ENCODE data around the gene CRYL1.

DNA sequence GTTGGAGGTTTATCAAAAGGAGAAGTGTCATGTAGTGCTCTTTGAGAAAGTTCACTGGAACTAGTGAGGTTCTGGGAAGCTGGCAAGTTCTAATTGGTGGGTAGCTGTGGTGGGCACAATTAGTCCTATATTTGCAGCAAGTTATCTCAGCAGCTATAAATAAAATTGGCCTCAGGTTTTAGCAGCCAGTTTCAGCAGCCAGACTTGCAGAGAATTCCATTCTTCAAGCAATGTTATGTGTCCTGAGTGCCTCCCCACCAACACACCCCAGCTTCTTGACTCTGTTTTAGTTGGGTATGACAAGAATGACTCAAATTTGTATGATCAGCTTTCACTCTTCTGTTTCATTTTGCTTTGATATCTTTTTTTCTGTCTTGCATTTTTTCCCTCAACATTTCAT is 46.0 kb upstream of the CRYL1 start:
- TF ChIP-seq, protein P1, sequence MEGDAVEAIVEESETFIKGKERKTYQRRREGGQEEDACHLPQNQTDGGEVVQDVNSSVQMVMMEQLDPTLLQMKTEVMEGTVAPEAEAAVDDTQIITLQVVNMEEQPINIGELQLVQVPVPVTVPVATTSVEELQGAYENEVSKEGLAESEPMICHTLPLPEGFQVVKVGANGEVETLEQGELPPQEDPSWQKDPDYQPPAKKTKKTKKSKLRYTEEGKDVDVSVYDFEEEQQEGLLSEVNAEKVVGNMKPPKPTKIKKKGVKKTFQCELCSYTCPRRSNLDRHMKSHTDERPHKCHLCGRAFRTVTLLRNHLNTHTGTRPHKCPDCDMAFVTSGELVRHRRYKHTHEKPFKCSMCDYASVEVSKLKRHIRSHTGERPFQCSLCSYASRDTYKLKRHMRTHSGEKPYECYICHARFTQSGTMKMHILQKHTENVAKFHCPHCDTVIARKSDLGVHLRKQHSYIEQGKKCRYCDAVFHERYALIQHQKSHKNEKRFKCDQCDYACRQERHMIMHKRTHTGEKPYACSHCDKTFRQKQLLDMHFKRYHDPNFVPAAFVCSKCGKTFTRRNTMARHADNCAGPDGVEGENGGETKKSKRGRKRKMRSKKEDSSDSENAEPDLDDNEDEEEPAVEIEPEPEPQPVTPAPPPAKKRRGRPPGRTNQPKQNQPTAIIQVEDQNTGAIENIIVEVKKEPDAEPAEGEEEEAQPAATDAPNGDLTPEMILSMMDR (IDR thresholded peaks at IDR 0.05), result no peak
- TF ChIP-seq ZFX (IDR thresholded peaks at IDR 0.05; ENCODE audit: borderline replicate concordance), result no peak
